Measurements from ENCODE around the gene FKRP.

The FKRP gene

GRCh38 chr19:46741447-46741846 is 4.4 kb upstream of the FKRP start:
- no peak for TF ChIP-seq TCF4 (CRISPR knock-in tag; IDR thresholded peaks at IDR 0.05; ENCODE audit: borderline replicate concordance)
- TF ChIP-seq, protein P1, sequence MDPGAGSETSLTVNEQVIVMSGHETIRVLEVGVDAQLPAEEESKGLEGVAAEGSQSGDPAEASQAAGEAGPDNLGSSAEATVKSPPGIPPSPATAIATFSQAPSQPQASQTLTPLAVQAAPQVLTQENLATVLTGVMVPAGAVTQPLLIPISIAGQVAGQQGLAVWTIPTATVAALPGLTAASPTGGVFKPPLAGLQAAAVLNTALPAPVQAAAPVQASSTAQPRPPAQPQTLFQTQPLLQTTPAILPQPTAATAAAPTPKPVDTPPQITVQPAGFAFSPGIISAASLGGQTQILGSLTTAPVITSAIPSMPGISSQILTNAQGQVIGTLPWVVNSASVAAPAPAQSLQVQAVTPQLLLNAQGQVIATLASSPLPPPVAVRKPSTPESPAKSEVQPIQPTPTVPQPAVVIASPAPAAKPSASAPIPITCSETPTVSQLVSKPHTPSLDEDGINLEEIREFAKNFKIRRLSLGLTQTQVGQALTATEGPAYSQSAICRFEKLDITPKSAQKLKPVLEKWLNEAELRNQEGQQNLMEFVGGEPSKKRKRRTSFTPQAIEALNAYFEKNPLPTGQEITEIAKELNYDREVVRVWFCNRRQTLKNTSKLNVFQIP (CRISPR knock-in tag; IDR thresholded peaks at IDR 0.05; ENCODE audit: borderline replicate concordance, low read depth): no peak
- no peak for TF ChIP-seq BACH2 (CRISPR knock-in tag; IDR thresholded peaks at IDR 0.05; ENCODE audit: borderline replicate concordance)
- TF ChIP-seq ARNTL (CRISPR knock-in tag; IDR thresholded peaks at IDR 0.05; ENCODE audit: borderline replicate concordance, low read depth): no peak
- TF ChIP-seq PPARA (CRISPR knock-in tag; IDR thresholded peaks at IDR 0.05; ENCODE audit: borderline replicate concordance): no peak
- no peak for TF ChIP-seq PATZ1 (CRISPR knock-in tag; IDR thresholded peaks at IDR 0.05; ENCODE audit: borderline replicate concordance)
- no peak for TF ChIP-seq TOX (CRISPR knock-in tag; IDR thresholded peaks at IDR 0.05; ENCODE audit: borderline replicate concordance)
- TF ChIP-seq RARB (CRISPR knock-in tag; IDR thresholded peaks at IDR 0.05): no peak
- TF ChIP-seq SNAI2 (CRISPR knock-in tag; IDR thresholded peaks at IDR 0.05): no peak
- no peak for TF ChIP-seq ZNF565 (CRISPR knock-in tag; conservative IDR thresholded peaks at IDR 0.05; ENCODE audit: low read depth)
- TF ChIP-seq OSR1 (CRISPR knock-in tag; IDR thresholded peaks at IDR 0.05): no peak
- no peak for TF ChIP-seq ZNF70 (CRISPR knock-in tag; IDR thresholded peaks at IDR 0.05)
- TF ChIP-seq ZFP30 (CRISPR knock-in tag; IDR thresholded peaks at IDR 0.05): no peak
- no peak for TF ChIP-seq ZFP3 (CRISPR knock-in tag; IDR thresholded peaks at IDR 0.05)
- TF ChIP-seq, protein P2, sequence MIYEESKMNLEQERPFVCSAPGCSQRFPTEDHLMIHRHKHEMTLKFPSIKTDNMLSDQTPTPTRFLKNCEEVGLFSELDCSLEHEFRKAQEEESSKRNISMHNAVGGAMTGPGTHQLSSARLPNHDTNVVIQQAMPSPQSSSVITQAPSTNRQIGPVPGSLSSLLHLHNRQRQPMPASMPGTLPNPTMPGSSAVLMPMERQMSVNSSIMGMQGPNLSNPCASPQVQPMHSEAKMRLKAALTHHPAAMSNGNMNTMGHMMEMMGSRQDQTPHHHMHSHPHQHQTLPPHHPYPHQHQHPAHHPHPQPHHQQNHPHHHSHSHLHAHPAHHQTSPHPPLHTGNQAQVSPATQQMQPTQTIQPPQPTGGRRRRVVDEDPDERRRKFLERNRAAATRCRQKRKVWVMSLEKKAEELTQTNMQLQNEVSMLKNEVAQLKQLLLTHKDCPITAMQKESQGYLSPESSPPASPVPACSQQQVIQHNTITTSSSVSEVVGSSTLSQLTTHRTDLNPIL (CRISPR knock-in tag; IDR thresholded peaks at IDR 0.05; ENCODE audit: low read depth): no peak
- TF ChIP-seq, protein P3, sequence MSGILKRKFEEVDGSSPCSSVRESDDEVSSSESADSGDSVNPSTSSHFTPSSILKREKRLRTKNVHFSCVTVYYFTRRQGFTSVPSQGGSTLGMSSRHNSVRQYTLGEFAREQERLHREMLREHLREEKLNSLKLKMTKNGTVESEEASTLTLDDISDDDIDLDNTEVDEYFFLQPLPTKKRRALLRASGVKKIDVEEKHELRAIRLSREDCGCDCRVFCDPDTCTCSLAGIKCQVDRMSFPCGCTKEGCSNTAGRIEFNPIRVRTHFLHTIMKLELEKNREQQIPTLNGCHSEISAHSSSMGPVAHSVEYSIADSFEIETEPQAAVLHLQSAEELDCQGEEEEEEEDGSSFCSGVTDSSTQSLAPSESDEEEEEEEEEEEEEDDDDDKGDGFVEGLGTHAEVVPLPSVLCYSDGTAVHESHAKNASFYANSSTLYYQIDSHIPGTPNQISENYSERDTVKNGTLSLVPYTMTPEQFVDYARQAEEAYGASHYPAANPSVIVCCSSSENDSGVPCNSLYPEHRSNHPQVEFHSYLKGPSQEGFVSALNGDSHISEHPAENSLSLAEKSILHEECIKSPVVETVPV (CRISPR knock-in tag; IDR thresholded peaks at IDR 0.05): no peak
- TF ChIP-seq ZC3H10 (CRISPR knock-in tag; IDR thresholded peaks at IDR 0.05): no peak
- TF ChIP-seq ISL1 (CRISPR knock-in tag; IDR thresholded peaks at IDR 0.05): no peak
- TF ChIP-seq, protein P4, sequence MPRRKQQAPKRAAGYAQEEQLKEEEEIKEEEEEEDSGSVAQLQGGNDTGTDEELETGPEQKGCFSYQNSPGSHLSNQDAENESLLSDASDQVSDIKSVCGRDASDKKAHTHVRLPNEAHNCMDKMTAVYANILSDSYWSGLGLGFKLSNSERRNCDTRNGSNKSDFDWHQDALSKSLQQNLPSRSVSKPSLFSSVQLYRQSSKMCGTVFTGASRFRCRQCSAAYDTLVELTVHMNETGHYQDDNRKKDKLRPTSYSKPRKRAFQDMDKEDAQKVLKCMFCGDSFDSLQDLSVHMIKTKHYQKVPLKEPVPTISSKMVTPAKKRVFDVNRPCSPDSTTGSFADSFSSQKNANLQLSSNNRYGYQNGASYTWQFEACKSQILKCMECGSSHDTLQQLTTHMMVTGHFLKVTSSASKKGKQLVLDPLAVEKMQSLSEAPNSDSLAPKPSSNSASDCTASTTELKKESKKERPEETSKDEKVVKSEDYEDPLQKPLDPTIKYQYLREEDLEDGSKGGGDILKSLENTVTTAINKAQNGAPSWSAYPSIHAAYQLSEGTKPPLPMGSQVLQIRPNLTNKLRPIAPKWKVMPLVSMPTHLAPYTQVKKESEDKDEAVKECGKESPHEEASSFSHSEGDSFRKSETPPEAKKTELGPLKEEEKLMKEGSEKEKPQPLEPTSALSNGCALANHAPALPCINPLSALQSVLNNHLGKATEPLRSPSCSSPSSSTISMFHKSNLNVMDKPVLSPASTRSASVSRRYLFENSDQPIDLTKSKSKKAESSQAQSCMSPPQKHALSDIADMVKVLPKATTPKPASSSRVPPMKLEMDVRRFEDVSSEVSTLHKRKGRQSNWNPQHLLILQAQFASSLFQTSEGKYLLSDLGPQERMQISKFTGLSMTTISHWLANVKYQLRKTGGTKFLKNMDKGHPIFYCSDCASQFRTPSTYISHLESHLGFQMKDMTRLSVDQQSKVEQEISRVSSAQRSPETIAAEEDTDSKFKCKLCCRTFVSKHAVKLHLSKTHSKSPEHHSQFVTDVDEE (CRISPR knock-in tag; IDR thresholded peaks at IDR 0.05): no peak
- TF ChIP-seq ESRRG (CRISPR knock-in tag; IDR thresholded peaks at IDR 0.05): no peak

GRCh38 chr19:46742926-46743480 is 2.9 kb upstream of the FKRP start:
- no peak for TF ChIP-seq ISL1 (CRISPR knock-in tag; IDR thresholded peaks at IDR 0.05)
- TF ChIP-seq, protein P2 (CRISPR knock-in tag; IDR thresholded peaks at IDR 0.05; ENCODE audit: low read depth): no peak
- no peak for TF ChIP-seq ESRRG (CRISPR knock-in tag; IDR thresholded peaks at IDR 0.05)
- TF ChIP-seq ZNF70 (CRISPR knock-in tag; IDR thresholded peaks at IDR 0.05): no peak
- no peak for TF ChIP-seq CSDC2 (CRISPR knock-in tag; IDR thresholded peaks at IDR 0.05)
- TF ChIP-seq BACH2 (CRISPR knock-in tag; IDR thresholded peaks at IDR 0.05; ENCODE audit: borderline replicate concordance): no peak
- TF ChIP-seq RARB (CRISPR knock-in tag; IDR thresholded peaks at IDR 0.05): no peak
- TF ChIP-seq PPARA (CRISPR knock-in tag; IDR thresholded peaks at IDR 0.05; ENCODE audit: borderline replicate concordance): no peak
- no peak for TF ChIP-seq ZNF8 (CRISPR knock-in tag; IDR thresholded peaks at IDR 0.05)
- TF ChIP-seq ARNTL (CRISPR knock-in tag; IDR thresholded peaks at IDR 0.05; ENCODE audit: borderline replicate concordance, low read depth): no peak
- no peak for TF ChIP-seq ZNF565 (CRISPR knock-in tag; conservative IDR thresholded peaks at IDR 0.05; ENCODE audit: low read depth)
- TF ChIP-seq TOX (CRISPR knock-in tag; IDR thresholded peaks at IDR 0.05; ENCODE audit: borderline replicate concordance): no peak
- TF ChIP-seq, protein P4 (CRISPR knock-in tag; IDR thresholded peaks at IDR 0.05): no peak
- TF ChIP-seq OSR1 (CRISPR knock-in tag; IDR thresholded peaks at IDR 0.05): no peak
- TF ChIP-seq, protein P3 (CRISPR knock-in tag; IDR thresholded peaks at IDR 0.05): no peak
- no peak for TF ChIP-seq GLIS3 (CRISPR knock-in tag; IDR thresholded peaks at IDR 0.05)
- no peak for ATAC-seq

More at GRCh38 chr19:46741447-46741846, 4.4 kb upstream of the FKRP start:
- no peak for ATAC-seq
